Lower leg skin (tissue), 3 donors: ENCODE data around the gene RING1.

Source experiments
- CTCF ChIP-seq, 3 donors: fragments of 450-650 bp; IDR thresholded peaks; one replicate each; pipeline ENCODE4 v1.5.1; 2016; ENCODE audit warnings: antibody characterized with exemption in 3 of 3, mild to moderate bottlenecking in 3 of 3, moderate library complexity in 2 of 3
- POLR2A ChIP-seq, 2 donors: fragments of 450-650 bp; IDR thresholded peaks; one replicate each; pipeline ENCODE4 v1.6.1; 2016 to 2017; ENCODE audit warnings: antibody characterized with exemption in 2 of 2, mild to moderate bottlenecking in 1 of 2, moderate library complexity in 1 of 2

GRCh38 chr6:33166363-33166762, 41.9 kb upstream of the RING1 start:
- no peak for TF ChIP-seq CTCF (IDR thresholded peaks at IDR 0.05)
- TF ChIP-seq POLR2A (IDR thresholded peaks at IDR 0.05) = no peak
